Superior temporal gyrus (tissue), 1 donor: Measurements from ENCODE around the gene KRT24.

Source experiments
- DNase-seq: peaks from one replicate; pipeline ENCODE4 v3.0.0-alpha.2; 2016; ENCODE audit errors: extremely low spot score

KRT24 gene

DNA sequence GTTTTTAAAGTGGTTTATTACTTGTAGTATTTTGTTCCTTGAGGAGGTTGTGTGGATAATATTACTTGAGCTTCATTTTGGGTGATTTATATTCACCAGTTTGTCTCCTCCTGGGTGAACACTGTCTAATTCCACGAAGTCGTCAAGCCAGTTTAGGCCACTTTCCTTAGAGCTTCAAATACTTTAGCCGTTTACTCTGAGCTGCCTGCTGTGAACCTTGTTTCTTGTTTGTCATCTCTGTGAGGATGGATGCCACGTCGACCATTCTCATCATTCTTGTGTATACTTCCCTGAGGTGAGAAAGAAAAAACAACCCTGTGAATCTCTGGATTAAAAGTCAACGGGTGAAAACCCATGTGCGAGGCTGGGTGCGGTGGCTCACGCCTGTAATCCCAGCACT is 9.0 kb downstream of the KRT24 start:
- no peak for DNase-seq

GRCh38 chr17:40687106-40687505 is 16.4 kb downstream of the KRT24 start:
- DNase-seq: no peak

GRCh38 chr17:40686192-40686591 is 17.4 kb downstream of the KRT24 start:
- DNase-seq: no peak

DNA sequence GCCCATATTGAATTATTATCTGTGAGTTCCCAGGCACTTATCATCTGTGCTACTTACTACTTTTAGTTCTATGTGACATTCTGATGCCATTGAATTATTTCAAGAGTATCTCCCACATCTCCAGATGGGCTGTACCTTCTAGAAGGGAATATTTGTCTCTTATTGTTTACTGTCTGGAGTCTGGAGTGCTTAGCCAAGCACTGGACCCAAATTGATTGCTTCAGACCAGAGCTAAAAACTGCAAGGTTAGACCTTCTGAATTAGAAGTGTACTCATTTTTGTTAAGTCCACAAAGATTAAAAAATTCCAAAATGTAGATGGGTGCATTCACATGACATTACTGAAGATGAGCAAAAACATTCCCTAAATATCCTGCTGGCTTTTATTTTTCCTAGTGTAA is 22.6 kb downstream of the KRT24 start:
- no peak for DNase-seq

DNA sequence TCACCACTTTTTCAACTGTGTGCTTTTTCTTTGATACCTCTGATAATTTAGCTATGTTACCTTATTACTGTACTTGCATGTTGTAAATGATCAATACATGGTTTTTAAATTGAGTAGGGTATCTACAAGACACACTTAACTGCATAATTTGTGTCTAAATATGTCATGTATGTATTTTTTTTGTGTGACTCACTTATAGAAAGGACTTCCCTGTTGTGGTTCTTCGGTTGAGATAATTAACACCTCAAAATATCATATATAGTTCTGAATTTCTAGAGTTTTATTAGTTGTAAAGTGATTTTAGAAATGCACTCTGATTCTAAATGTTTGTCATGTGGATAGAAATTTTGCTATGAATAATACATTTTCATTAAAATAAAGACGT is 24.0 kb downstream of the KRT24 start:
- no peak for DNase-seq

- no peak for DNase-seq
Observed at GRCh38 chr17:40678902-40679522, 24.5 kb downstream of the KRT24 start.

GRCh38 chr17:40675905-40676304 is 27.6 kb downstream of the KRT24 start:
- no peak for DNase-seq

DNA sequence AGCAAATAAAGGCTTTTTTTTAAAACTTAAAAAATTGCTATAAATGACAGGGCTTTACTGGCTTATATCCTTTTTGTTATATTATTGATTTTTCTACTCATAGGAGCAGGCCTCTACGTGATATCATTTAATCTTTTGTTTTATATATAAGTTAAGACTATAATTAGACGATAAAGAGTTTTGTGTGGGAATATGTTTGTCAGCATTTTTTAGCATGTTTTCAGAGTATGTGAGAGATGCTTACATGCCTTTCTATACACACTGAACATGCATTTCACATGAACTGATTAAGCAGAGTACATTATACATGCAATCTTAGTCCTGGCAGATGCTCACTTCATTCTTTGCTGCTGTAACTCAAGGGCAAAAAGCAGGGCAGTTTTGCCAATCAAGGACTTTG is 30.9 kb downstream of the KRT24 start:
- no peak for DNase-seq

- DNase-seq: no peak
Observed at GRCh38 chr17:40671282-40671681, 32.3 kb downstream of the KRT24 start.

DNA sequence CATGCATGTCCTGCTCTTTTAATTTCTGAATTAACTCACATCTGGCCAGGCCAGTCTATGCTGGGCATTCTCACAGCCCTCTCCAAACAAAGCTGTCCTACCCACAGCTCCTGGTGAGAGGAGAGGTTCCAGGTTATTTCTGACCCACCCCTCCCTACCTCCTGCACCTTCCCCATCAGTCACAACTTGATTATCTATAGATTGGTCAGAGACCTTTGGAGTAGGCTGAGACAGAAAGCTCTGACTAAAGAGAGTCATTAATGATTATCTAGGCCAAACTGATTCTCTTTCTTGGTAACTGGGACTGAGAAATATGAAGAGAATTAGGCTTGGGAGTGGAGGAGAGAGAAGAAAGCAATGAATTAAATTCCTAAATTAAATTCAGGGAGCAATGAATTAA is 37.2 kb downstream of the KRT24 start:
- no peak for DNase-seq

DNA sequence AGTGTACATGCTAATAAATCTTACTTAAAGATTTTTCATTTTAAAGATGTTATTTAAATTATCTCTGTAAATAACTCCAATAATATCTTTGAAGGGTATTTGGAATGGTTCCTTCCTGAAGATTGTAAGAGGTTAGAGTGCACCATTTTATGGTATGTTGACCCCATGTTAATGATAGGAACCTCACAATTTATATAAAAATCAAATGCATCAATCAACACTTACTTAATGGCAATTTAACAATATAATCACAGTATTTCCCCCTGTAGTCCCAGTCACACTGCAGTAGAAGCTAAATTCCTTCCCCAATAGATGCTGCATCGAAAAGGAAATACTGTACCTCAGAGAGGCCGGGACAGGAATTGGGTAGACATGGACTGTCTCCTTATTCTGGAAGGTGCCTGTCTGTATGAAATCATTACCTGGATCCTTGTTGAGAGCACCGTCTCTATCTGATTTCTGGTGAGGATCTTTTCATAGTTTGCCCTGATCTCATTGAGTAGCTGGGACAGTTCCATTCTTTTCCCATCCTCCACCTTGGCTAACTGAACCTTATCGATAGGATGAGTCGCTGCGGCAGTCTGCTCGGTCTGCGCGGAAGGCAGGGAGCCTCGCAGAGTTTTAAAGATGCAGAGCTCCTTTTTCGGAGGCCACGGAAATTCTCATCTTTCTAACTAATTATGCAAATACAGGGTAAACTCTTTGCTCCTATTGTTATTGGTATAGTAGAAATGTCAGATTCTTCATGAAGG is 38.8 kb downstream of the KRT24 start, which contains the start of gene KRT222:
TSS of gene KRT222 (minus strand) at position 596 of the 752 bp plus-strand sequence. CDS start at position 518, 78 bp downstream.
- peak; percentile 48 for DNase-seq

- no peak for DNase-seq
Observed at GRCh38 chr17:40663252-40663651, 40.3 kb downstream of the KRT24 start.

GRCh38 chr17:40659911-40660310 is 43.6 kb downstream of the KRT24 start:
- no peak for DNase-seq

DNA sequence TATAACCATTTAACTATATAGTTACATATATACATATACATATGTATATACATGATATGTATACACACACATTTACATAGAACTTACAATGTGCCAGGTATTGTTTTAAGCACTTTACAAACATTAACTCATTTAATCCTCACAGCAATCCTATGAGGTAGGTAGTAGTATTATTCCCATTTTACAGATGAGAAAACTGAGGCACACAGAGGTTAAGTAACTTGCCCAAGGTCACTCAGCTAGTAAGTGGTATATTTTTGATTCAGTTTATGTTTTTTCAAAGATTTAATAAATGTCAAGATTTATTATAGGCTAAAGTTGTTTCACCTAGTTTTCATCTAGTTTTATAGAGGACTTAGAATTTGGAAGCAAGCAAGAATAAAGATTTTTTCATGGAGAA is 45.2 kb downstream of the KRT24 start:
- DNase-seq: no peak

DNA sequence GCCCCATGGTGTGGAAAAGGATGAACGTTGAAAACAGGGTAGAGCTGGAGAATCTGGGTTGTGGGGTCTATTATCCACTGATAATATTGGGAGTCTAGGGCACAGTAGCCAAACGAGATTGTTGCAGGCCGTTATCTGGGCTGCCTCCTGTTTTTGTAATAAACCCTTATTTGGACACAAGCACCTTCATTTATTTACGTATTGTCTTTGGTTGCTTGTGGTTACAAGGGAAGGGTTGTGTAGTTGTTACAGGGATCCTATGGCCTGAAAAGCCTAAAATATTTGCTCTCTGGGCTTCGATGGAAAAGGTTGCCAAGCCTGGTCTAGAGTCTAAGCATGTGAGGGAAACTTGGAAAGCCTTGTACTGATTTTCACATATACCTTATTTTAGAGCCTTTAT is 51.6 kb downstream of the KRT24 start:
- DNase-seq: no peak

DNA sequence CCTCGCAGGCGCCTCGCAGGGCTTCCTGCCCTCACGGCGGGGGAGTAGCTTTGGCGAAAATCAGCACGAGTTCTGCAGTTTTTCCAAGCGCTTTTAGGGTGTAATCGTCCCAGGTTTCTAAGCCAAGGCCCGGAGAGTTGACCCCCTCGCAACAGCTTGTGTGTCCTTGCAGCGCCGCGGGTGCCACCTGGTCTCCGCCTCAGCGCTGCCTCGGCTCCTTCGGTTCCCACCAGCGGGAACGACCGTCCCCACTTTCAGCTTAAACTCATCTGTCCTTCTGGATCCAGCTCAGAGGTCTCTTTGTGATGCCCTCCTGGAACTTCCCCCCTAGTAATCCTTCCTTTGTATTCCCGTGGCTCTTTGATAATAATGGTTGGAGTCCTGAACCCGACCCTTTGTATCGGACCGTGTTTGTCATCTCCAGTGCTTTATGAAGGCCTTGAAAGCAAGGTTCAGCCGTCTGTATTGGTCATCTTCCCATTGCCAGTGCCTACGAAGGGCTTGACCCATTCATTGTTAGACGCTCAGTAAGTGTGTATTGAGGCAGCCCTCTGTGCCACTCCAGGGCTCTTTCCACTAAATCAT is 55.1 kb downstream of the KRT24 start:
- peak; percentile 69 for DNase-seq
